GM18861 (cell line): ENCODE results near the gene RASA3.
A peak's percentile ranks its signal among the peaks of the same experiment; 100 is the strongest.
"Not testable (repeated sequence)": the region's sequence is repeated elsewhere in the genome, so short reads cannot be mapped to it uniquely, and the experiment has no call there.

Experiments
- ATAC-seq: cut with Tn5 transposase; IDR thresholded peaks from one replicate; pipeline ENCODE4 v1.9.1; 2021; ENCODE audit not compliant: unreplicated experiment

Gene RASA3

DNA sequence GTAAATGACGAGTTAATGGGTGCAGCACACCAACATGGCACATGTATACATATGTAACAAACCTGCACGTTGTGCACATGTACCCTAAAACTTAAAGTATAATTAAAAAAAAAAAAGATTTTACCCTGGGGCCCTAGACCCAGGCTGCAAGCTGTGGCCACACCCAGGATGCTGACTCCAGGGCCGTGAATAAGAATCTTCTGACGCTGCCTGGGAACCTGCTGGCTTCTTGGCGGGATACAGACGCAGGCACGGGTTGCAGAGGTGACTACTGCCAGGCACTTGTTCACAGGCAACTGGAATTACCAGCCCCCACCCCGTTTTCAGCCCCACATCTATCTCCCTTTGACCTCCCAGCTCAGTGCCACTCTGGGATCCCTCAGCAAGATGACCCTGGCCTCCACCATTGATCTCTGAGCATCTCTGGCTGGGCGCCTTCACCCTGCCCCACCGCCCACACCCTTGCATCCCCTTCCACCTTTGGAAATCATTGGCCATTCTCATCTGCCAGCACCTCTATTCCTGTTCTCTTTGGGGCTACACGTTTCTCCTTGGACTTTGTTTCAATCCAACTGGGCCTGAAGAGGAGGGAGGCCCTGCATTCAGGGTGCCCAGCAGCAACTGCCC, 25.6 kb upstream of the RASA3 start:
- ATAC-seq, result no peak

DNA sequence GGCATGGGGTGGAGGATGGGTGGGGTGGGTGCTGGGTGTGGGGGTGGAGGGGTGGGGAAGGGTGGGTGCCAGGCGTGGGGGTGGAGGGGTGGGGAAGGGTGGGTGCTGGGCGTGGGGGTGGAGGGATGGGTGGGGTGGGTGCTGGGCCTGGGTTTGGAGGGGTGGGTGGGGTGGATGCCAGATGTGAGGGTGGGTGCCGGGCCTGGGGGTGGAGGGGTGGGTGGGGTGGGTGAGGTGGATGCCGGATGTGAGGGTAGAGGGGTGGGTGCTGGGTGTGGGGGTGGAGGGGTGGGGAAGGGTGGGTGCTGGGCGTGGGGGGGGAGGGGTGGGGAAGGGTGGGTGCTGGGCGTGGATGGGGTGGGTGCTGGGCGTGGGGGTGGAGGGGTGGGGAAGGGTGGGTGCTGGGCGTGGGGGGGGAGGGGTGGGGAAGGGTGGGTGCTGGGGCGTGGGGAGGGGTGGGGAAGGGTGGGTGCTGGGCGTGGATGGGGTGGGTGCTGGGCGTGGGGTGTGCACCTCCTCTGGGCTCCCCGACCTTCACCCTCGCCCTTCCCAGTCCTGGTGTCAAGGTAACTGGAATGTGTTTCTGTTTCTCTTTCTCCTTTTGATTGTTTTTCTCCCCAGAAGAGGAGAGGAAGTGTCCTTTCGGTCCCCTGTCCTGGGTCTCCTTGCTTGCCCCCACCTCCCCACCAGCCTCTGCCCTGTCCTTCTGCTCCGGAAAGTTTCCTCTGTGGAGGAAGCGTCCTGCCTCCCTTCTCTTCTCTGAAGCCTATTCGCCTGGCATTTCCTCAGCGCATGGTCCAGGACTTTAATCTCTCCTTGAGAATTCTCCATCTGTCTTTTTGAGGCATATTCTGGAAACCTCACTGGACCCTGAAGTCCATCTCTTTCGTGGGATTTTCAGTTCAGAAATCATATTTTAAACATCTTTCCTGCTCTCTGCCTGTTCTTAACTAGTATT, 23.8 kb upstream of the RASA3 start:
- ATAC-seq, result no peak

DNA sequence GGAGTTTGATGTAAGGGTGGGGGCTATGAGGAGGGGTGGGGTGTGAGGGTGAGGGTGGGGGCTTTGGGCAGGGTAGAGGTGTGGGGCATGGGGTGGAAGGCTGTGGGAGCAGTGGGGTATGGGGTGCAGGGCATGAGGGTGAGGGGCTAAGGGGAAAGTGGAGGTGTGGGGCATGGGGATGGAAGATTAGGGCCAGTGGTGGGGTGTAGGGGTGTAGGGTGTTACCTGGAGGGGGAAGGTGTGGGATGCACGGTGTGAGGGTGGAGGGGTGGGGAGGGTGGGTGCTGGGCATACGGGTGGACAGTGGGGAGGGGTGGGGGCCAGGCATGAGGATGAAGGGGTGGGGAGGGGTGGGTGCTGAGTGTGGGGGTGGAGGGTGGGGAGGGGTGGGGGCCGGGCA, 22.9 kb upstream of the RASA3 start:
- ATAC-seq, result no peak

DNA sequence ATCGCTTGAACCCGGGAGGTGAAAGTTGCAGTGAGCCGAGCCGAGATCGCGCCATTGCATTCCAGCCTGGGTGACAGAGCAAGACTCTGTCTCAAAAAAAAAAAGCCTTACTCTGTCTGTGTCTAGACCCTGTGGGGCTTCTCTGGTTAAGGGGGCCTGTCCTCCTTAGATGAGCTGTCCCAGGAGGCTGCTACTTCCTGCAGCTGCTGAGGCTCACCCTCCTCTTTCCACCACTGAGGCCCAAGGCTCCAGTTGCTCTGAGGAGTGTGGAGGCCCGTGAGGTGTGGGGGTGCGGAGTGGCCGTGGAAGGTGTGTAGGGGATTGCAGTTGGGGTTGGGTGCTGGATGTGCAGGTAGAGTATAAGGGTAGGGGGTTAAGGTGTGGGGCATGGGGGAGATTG, 22.1 kb upstream of the RASA3 start:
- ATAC-seq, result no peak

DNA sequence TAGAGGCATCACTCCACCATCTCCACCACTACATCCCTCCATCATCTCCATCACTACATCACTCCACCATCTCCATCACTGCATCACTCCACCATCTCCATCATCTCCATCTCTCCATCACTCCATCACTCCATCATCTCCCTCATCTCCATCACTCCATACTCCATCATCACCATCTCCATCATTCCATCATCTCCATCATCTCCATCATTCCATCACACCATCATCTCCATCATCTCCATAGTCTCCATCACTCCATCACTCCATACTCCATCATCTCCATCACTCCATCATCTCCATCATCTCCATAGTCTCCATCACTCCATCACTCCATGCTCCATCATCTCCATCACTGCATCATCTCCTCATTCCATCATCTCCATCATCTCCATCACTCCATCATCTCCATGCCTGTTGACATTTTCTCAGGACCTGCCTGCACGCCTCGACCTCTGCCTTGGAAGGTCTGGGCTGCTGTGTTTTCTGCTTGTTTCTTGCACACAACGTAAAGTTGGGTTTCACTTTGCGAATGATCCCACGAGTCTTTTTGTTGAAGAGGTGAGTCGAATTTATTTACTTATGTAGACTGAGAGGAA, 21.2 kb upstream of the RASA3 start:
- ATAC-seq, result no peak

DNA sequence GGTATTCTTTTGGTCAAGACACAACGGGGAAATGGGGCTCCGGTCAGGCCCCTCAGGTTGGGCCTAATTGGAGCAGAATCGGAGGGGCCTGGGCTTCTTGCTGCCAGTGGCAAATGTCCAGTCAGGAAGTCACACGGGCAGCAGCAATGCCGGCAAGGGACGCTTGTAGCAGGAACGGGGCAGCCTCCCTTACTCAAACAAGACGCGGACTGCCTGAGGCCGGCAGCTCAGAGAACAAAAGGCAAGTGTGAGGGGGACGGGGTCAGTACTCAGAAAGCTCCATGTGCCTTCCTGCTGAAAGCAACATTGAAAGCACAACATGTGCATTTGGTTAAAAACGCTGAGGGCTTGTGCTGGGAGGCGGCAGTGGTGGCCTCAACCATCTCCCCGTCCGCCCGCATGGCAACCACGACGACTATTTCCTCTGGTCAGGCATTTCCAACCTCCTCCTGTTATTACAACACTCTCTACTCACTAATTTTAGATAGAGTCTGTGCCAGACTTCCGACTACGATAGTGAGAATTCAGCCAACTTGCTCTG, 20.5 kb upstream of the RASA3 start:
- no peak for ATAC-seq

DNA sequence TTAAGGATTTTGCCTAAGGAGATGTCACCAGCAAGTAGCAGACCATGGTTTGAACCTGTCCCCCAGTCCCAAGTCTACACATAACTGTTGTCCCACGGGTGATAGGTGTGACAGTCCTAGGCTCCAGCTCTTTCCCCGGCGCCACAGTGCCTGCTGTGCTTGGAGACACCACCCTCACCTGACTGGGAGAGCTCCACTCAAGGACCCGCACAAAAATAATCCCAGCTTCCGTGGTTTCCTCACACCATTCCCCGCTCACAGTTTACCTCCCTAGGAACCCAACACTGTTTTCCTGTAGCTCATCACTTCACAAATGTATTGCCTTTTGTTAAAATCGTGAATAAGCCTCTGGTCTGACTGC, 19.8 kb upstream of the RASA3 start:
- no peak for ATAC-seq

DNA sequence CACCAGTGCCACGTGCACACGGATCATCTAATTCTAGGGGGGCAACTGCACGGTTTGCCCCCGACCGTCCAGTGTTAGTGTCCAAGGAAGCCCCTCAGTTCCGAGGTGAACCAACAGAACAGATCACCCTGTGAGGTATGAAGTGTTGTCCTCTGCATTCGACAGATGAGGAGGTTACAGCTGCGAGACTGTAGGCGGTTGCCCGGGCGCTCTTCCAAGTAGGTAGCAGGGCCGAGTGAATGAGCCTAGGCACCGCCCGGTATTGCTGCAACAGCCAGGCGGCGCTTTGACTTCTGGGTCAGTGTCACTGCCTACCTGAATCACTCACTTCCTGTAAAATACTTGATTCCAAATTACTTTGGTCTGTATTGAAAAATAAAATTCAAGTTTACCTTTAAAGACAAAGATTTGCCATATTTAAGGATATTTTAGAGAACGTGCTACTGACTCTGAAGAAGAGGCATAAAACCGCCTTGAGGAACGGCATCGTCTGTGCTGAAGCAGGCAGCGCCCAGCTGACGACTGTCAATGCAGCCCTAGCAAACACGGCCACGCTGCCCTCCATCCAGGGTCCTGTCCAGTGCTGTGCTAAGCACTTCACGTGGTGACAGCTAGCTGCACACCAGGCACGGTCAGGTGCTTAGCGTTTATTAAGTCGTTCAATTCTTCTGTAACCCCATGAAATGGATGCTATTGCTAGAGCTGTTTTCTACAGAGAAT, 19.3 kb upstream of the RASA3 start:
- no peak for ATAC-seq

DNA sequence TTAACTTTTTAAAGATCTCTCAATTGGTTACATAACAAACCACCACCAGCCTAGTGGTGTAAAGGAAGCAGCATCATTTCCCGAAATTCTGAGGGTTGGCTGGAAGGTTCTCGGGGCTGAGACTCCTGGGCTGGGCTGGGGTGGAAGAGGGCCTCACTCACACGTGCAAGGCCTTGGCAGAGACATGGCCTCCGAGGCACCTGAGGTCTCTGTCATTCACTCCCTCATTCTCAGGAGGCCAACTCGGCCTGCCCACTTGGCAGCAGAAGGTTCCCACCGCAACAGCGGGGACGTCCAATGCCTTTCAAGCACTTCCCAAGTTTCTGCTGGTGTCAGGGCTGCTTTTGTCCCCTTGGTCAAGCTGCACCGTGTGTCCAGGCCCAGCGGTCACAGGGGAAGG, 18.6 kb upstream of the RASA3 start:
- no peak for ATAC-seq

DNA sequence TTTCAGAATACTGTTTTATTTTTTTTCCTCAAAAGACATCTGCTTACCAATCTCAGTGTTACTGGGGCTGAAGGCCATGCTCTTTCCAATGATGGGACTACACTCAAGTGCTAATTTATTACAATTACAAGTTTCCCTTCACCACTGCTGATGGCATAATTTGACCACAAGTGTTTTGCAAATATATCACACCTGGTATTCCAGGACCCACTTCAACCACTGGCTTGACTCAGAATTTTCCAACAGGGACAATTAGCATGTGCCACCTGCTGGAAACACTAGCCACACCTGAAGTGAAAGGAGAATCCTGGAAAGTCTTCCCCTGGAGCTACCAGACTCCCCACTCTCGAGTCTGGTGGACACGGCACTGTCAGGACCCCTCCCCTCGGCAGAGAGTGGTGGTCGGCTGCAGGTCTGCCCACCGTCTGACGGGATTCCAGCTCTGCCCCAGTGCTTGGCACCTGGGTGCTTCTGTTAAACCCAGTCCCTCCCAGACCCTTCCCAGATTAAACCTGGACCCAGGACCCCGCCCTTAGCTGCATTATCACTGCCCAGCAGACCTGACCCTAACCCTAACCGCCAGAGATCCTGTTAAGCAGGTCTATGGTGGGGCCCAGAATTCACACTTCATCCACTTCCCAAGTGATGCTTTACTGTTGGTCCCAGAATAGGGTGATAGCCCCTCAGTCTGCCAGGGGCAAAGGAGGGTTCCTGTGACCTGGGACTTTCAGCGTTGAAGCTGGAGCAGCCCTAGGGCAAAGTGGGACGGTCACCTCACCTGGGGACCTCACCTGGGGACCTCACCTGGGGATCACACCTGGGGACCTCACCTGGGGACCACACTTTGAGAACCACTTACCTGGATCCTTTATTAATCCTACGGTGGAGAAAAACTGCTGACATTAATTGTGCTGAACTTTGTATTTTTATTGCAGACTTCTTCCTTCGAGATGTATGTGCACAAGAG, 17.6 kb upstream of the RASA3 start:
- ATAC-seq, result no peak

DNA sequence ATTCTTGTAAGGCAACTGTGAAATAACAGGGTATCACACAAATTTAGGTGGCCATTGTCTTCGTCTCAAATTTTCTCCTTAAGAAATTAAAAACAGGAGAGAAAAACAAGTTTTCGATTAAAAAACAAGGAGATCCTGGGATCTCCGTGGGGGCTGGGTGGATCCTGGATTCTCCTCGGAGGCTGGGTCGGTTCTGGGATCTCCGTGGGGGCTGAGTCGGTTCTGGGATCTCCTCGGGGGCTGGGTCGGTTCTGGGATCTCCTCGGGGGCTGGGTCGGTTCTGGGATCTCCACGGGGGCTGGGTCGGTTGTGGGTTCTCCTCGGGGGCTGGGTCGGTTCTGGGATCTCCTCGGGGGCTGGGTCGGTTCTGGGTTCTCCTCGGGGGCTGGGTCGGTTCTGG, 16.5 kb upstream of the RASA3 start:
- not testable (repeated sequence) for ATAC-seq

DNA sequence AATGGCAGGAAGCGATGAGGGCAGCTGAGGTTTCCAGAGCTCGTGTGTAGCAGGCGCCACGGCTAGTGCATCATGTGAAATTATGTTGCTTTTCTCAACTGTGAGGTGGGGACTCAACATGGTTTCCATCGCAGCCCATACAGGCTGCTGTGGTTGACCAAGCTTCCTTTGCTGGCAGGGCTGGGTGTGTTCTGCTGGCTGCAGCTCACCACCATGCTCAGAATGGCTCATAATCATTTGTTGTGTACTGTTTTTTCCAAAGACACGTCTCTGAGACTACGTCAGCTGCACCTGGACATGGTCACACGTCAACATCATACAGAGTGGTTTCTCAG, 16.1 kb upstream of the RASA3 start:
- peak; percentile 62 for ATAC-seq

DNA sequence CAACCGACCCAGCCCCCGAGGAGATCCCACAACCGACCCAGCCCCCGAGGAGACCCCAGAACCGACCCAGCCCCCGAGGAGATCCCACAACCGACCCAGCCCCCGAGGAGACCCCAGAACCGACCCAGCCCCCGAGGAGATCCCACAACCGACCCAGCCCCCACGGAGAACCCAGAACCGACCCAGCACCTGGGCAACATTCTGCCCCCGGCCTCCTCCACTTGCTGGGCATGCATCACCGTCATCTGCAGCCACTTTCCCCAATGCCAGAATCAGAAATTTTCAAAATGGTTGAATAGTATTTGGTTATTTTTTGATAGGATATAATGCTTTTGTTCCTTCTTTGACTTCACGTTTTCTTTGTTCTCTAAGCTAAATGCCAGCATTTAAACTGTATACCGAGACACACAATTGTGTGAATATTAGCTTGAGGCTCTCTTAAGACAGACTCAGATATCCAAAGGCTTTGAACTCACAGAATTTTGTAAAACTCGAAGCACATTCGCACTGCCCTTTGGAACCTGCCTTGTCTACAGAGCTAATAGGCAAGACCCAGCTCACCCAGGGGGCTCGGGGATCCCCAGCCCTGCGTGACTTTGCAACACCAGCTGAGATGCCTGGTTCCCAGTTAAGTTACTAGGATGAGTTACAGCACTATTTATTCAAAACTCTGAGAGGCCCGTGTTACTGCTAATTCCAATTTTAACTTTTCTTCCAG, 15.5 kb upstream of the RASA3 start:
- ATAC-seq, result no peak

DNA sequence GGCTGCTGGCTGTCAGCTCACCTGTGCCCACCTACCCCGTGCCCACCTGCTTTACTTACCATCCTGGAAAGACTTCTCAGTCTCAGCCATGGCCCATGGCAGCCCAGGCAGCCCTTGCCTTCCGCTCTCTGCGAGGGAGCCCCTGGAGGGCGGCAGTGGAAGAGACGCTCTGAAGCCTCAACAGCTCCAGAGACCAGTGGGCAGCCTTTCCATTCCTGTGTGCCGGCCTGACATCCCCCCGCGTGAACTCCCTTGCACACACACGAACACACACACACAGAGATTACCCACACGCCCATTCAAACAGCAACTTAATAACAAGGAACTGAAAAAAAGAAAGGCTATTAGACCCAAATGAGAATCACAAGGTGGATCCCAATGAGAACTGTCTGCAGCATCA, 14.2 kb upstream of the RASA3 start:
- no peak for ATAC-seq

DNA sequence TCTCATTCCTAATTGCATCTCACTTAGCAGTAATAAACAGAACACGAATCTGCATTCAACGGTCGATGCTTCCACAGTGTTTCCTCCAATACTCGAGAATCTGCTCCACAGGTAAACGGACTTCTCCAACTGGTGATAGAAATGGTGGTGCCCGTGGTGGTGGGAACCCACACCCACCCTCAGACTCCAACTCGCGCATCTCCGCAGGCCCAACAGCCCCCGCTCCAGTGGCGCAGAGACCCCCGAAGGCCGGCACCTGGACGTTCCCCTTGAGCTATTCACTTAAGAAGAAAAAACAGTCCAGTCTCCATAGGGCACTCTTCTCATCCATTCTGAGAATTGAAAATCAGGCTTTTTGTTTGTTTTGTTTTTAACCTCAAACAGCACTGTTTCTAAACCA, 13.8 kb upstream of the RASA3 start:
- ATAC-seq, result no peak

DNA sequence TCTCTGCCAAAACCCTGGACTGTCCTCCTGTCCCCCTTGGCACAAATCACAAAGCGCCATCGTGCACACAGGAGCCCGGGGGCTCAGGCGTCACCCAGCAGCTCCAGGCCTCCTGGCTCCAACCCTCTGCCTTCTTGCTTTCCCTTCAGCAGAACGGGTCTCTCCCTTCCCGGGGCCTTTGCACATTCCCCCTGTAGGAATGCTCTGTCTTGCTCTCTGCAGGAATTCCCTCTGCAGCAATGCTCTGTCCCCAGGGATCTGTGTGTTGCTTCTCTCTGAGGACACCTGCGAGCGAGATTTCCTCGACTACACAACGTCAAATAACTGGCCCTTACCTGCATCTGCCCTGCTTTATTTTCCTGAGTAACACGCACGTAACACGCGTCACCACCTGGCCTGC, 13.3 kb upstream of the RASA3 start:
- no peak for ATAC-seq

DNA sequence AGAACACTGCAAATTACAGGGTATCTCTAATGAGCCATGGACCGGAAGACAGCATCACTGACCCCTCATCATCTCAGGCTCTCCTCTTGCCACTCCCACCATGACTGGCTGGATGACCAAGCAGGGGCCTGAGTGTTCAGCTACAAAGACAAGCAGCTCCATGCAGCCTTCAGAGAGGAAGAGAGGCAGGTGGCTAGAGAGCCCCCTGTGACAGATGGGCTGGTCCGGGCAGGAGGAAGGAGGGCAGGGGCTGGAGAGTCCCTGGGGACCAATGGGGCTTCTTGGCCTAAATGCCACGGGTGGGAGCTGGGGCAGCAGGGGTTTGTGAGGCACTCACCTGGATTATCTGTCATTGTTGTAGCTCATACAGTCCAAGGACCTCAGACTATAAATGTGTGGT, 12.8 kb upstream of the RASA3 start:
- no peak for ATAC-seq

DNA sequence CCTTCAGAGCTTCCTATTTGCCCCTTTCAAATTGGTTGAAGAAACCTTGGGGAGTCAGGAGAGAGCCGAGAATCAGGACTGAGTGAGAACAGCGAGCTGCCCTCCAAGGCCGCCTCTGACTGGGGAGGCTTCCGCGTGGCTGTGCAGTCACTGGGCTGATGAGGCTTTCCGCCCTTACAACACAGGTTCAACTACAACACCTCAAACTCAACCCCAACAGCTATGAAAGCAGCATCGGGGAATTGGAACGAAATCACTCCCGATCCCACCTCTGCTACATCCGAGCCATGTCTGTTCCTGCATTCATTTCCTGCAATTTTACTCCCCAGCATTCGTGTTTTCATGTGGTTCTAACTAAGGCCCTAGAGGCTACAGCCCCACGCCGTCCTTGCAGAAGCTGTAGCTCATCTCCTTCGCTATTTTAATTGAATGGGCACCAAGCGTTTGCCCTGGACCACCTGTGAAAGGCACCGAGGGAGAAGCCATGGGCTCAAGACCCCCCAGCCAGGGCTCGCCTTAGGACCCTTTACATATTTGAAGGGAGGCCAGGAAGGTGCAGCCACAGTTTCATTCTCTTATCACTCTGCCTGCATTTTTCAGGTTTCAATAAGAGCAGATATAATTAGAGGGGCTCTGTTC, 12.3 kb upstream of the RASA3 start:
- no peak for ATAC-seq
